Lung (tissue), 12 donors: ENCODE measurements around the gene AADACL3. TPM values are rescaled to one million over a fixed set of nuclear protein-coding genes. Genes with fewer than 3 reads are reported as not detected.

Experiments
- ATAC-seq: fragments of 200-7000 bp; cut with Tn5 transposase; one replicate; pipeline ENCODE4 v1.9.1; 2020; ENCODE audit warnings: moderate number of reproducible peaks; ENCODE audit not compliant: insufficient read depth, low FRiP score
- DNase-seq, 3 donors: peaks; one replicate each; pipeline ENCODE4 v3.0.0-alpha.2; 2013 to 2017
- H3K27ac ChIP-seq, 2 donors: one replicate each; pipeline ENCODE4 v1.5.1; 2013; ENCODE audit warnings: mild to moderate bottlenecking in 2 of 2, moderate library complexity in 2 of 2, control low read depth in 1 of 2, inconsistent platforms in 1 of 2, low read depth in 1 of 2, low read length in 1 of 2
- H3K27me3 ChIP-seq, 3 donors: one replicate each; pipeline ENCODE4 v1.5.1; 2013; ENCODE audit warnings: low read length in 2 of 3; ENCODE audit not compliant: control insufficient read depth in 3 of 3, insufficient read depth in 3 of 3
- H3K36me3 ChIP-seq, 4 donors: one replicate each; pipeline ENCODE4 v1.5.1; 2013; ENCODE audit warnings: low read length in 4 of 4, mild to moderate bottlenecking in 1 of 4, moderate library complexity in 1 of 4; ENCODE audit not compliant: control insufficient read depth in 4 of 4, insufficient read depth in 4 of 4
- H3K4me1 ChIP-seq, 5 donors: one replicate each; pipeline ENCODE4 v1.5.1; 2013; ENCODE audit warnings: low read length in 5 of 5, mild to moderate bottlenecking in 2 of 5, moderate library complexity in 1 of 5; ENCODE audit not compliant: control insufficient read depth in 5 of 5, insufficient read depth in 5 of 5
- H3K4me3 ChIP-seq: one replicate; pipeline ENCODE4 v1.5.1; 2013; ENCODE audit warnings: mild to moderate bottlenecking, control low read depth, moderate library complexity
- H3K9ac ChIP-seq, 2 donors: one replicate each; pipeline ENCODE4 v1.5.1; 2013; ENCODE audit warnings: low read length in 2 of 2, control low read depth in 1 of 2; ENCODE audit not compliant: insufficient read depth in 1 of 2
- H3K9me3 ChIP-seq, 4 donors: one replicate each; pipeline ENCODE4 v1.5.1; 2013; ENCODE audit warnings: low read length in 3 of 4, mild to moderate bottlenecking in 1 of 4, moderate library complexity in 1 of 4; ENCODE audit not compliant: control insufficient read depth in 4 of 4, insufficient read depth in 3 of 4
- WGBS, 2 donors: extraction: QIAGEN DNeasy Blood & Tissue Kit; methylation state at CpG; one replicate each; pipeline ENCODE4 v1.1.7; 2013; 5-methylcytosine and 5-hydroxymethylcytosine counted together
- polyA plus RNA-seq, 2 donors: library from polyadenylated mRNA; stranded (reverse); fragments of 200-250 nt; gene quantifications; one replicate each; pipeline ENCODE4 v1.2.1, GENCODE V29; 2013
- total RNA-seq, 2 donors: library from RNA; depleted of rRNA in 1 of 2; stranded (reverse); fragments of >200 nt in 1 of 2; gene quantifications; one replicate each; pipeline ENCODE4 v1.2.1, GENCODE V29; 2014 to 2021
- TF ChIP-seq, protein P1 (sequence below): IDR thresholded peaks from 2 replicates; pipeline ENCODE4 v1.5.1; 2012; ENCODE audit warnings: mild to moderate bottlenecking; ENCODE audit errors: control extremely low read depth, extremely low read depth
- donor health status: control.
- donor health status: control.
- donor health status: Bipolar disorder and iron deficiency.
- donor health status: healthy.
- donor health status: DM: yes; HTN: yes; CAD: no.

AADACL3 gene
- total and polyA plus RNA-seq, 4 donors, result not detected

DNA sequence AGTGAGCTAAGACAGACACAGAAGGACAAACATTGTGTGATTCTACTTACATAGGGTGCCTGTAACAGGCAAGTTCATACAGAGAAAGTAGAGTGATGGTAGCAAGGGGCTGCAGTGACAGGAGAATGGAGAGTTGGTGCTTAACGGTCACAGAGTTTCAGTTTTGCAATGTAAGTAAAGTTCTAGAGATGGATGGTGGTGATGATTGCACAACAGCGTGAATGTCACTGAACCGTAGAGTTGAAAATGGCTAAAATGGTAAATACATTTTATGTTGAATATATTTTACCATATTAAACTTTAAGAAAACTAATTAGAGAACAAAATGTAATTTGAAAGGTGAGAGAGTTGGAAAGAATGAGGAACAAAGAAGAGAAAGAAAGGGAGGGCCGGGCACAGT, 38.8 kb downstream of the AADACL3 start:
- no peak overlapping the region for H3K9ac ChIP-seq
- no peaks in the 10 kb centered on the region for H3K36me3 ChIP-seq
- H3K4me3 ChIP-seq, result no peak overlapping the region
- H3K9me3 ChIP-seq, result no peaks in the 10 kb centered on the region
- no peak for DNase-seq
- no peaks in the 10 kb centered on the region for H3K4me1 ChIP-seq
- TF ChIP-seq, protein P1, sequence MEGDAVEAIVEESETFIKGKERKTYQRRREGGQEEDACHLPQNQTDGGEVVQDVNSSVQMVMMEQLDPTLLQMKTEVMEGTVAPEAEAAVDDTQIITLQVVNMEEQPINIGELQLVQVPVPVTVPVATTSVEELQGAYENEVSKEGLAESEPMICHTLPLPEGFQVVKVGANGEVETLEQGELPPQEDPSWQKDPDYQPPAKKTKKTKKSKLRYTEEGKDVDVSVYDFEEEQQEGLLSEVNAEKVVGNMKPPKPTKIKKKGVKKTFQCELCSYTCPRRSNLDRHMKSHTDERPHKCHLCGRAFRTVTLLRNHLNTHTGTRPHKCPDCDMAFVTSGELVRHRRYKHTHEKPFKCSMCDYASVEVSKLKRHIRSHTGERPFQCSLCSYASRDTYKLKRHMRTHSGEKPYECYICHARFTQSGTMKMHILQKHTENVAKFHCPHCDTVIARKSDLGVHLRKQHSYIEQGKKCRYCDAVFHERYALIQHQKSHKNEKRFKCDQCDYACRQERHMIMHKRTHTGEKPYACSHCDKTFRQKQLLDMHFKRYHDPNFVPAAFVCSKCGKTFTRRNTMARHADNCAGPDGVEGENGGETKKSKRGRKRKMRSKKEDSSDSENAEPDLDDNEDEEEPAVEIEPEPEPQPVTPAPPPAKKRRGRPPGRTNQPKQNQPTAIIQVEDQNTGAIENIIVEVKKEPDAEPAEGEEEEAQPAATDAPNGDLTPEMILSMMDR, result no peak
- no peak for ATAC-seq
- no peak overlapping the region for H3K27ac ChIP-seq
- WGBS, 2 donors, result 83 to 85% methylated on average over 4 of the region's 4 CpGs
- H3K27me3 ChIP-seq, result no peaks in the 10 kb centered on the region

GRCh38 chr1:12756273-12756672, 40.4 kb downstream of the AADACL3 start:
- Histone ChIP-seq H3K27me3 (no peaks in the 10 kb centered on the region), H3K36me3 (no peaks in the 10 kb centered on the region), H3K9me3 (no peaks in the 10 kb centered on the region), H3K27ac (no peak overlapping the region), H3K9ac (no peak overlapping the region), H3K4me1 (no peaks in the 10 kb centered on the region), H3K4me3 (no peak overlapping the region)
- WGBS, 2 donors, result 56 to 66% methylated on average over 2 of the region's 2 CpGs
- DNase-seq (no peak), ATAC-seq (no peak)
- TF ChIP-seq, protein P1, result no peak

DNA sequence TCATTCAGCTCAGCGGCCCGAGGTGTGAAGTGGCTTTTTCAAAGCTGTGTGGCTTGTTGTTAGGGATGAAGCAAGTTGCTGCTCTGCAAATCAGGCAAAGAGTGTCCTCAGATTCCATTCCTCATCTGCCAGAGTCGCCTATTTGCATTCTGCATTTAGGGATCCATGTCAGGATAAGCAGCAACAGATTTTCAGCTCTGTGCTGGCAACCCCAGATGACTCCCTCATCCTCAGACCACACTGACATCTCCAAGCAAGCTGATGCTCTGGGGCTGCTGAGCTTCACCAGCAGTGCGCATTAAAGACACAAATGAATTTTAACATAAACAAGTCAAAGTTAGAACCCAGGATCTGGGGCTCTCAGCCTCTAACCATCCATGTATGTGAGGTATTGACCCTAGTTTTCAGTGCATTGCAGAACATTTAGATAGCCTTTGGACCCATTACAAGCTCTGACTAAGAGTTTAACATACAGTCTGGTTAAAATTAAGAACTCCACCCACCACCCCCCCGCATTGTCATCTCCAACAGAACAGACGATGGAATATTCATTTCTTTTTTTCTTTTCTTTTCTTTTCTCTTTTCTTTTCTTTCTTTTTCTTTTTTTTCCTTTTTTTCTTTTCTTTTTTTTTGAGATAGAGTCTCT, 41.0 kb downstream of the AADACL3 start:
- Histone ChIP-seq H3K4me1 (no peaks in the 10 kb centered on the region), H3K9ac (no peak overlapping the region), H3K36me3 (no peaks in the 10 kb centered on the region), H3K9me3 (no peaks in the 10 kb centered on the region), H3K4me3 (no peak overlapping the region), H3K27me3 (no peaks in the 10 kb centered on the region), H3K27ac (no peak overlapping the region)
- 80 to 83% methylated on average over 6 of the region's 6 CpGs for WGBS, 2 donors
- no peak for DNase-seq
- no peak for ATAC-seq
- TF ChIP-seq, protein P1, result no peak

- Histone ChIP-seq H3K9ac (no peak overlapping the region), H3K4me1 (no peaks in the 10 kb centered on the region), H3K9me3 (no peaks in the 10 kb centered on the region), H3K27me3 (no peaks in the 10 kb centered on the region), H3K4me3 (no peak overlapping the region), H3K36me3 (no peaks in the 10 kb centered on the region), H3K27ac (no peak overlapping the region)
- ATAC-seq, result no peak
- WGBS, 2 donors, result 71 to 74% methylated on average over 6 of the region's 6 CpGs
- TF ChIP-seq, protein P1, result no peak
- DNase-seq, result no peak
These were observed 41.9 kb downstream of the AADACL3 start for GRCh38 chr1:12757836-12758235.
